GM12892 (cell line): ENCODE data around the gene MAGEF1. TPM values are rescaled to one million over a fixed set of nuclear protein-coding genes. Genes with fewer than 3 reads are reported as not detected.

Experiments used
- DNase-seq: peaks from one replicate; pipeline ENCODE4 v3.0.0; 2011; ENCODE audit not compliant: insufficient read length
- FAIRE-seq: peaks from 2 replicates; lab custom pipeline; 2011; peaks lifted over from hg19 to GRCh38; lab: Jason Lieb, UNC
- POLR2A ChIP-seq: IDR thresholded peaks from 2 replicates; pipeline ENCODE4 v1.6.1; 2011; ENCODE audit warnings: low read depth, low read length, control low read depth
- POLR2AphosphoS5 ChIP-seq: IDR thresholded peaks from 2 replicates; pipeline ENCODE4 v1.6.1; 2011; ENCODE audit warnings: low read depth, low read length, control low read depth
- TAF1 ChIP-seq: IDR thresholded peaks from 2 replicates; pipeline ENCODE4 v1.6.1; 2011; ENCODE audit warnings: low read depth, mild to moderate bottlenecking, control low read depth, low read length, borderline replicate concordance
- polyA plus RNA-seq: library from polyadenylated mRNA; unstranded; fragments of >200 nt; gene quantifications from one replicate; pipeline ENCODE4 v1.2.1, GENCODE V29; 2012; ENCODE audit warnings: missing spikeins, inconsistent platforms; ENCODE audit not compliant: missing spikeins

MAGEF1 gene, protein sequence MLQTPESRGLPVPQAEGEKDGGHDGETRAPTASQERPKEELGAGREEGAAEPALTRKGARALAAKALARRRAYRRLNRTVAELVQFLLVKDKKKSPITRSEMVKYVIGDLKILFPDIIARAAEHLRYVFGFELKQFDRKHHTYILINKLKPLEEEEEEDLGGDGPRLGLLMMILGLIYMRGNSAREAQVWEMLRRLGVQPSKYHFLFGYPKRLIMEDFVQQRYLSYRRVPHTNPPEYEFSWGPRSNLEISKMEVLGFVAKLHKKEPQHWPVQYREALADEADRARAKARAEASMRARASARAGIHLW
- polyA plus RNA-seq: 17.8 TPM

DNA sequence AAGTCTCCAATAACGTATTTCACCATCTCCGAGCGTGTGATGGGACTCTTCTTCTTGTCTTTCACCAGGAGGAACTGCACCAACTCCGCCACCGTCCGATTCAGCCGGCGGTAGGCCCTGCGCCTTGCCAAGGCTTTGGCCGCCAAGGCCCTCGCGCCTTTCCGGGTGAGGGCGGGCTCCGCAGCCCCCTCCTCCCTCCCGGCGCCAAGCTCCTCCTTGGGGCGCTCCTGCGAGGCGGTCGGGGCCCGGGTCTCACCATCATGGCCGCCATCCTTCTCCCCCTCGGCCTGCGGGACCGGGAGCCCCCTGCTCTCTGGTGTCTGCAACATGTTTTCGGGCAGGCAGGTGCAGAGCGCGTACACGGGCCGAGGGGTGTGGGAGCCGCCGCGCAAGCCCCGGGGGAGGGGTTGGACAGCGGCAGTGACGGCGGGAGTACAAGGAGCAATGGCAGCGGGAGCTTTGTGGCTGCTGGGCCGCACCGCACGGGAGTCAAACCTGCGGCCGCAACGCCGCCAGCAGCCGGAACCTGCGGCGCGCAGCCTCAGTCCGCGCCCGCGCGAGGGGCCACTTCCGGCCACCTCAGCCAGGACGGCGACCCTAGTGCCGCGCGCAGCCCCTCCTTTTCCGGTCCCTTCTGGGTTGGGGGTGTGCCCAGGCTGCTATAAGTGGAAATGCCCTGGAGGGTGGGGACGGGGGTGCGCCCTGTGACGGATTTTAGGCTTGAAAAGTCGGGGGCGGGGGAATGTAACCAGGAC lies at the start of gene MAGEF1:
TSS of gene MAGEF1 (minus strand) at position 572 of the 755 bp plus-strand sequence. CDS start at position 329, 243 bp downstream.
- DNase-seq: peak; percentile 71
- TF ChIP-seq POLR2AphosphoS5 (peak; percentile 31), TAF1 (no peak; the same call in 1 of the 2 replicates), POLR2A (peak; percentile 67; the same call in 1 of the 2 replicates)
- FAIRE-seq: peak; percentile 81

DNA sequence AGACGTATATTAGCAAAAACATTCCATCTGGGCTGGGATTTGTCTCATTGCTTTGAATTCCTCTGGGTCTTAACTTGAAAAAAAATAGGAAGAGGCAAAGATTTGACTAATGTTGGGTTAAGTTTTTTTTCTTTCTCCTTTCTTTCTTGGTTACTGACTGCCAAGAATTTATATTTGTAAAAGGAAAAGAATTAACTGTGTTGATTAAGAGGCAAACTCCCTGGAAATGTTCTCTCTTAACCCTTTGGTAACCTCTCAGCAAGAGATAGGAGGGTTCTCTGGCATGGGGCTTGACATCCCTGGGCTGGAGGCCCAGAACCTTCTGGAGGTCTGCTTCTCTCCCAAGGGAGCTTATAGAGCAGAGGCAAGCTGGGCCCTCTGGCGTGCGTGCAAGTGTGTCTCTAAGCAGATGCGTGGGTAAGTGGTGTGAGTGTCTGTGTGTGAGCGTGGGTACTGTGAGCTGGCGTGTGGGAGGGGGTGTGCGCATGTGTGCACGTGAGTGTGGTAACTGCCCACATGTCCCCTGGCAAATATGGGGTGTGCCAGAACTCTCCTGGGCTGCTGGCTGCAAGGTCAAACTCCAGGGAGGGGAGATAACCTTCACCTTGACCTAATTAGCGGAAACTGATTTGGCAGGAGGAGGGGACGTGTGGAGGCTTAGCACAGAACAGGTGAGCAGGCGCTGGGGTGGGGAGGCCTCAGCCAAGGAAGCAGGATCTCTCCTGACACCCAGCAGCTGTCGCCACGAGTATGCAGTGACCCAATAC lies 49.4 kb upstream of the MAGEF1 start:
- no peak for DNase-seq
- TF ChIP-seq POLR2AphosphoS5 (no peak), TAF1 (no peak), POLR2A (no peak)
- FAIRE-seq: no peak

DNA sequence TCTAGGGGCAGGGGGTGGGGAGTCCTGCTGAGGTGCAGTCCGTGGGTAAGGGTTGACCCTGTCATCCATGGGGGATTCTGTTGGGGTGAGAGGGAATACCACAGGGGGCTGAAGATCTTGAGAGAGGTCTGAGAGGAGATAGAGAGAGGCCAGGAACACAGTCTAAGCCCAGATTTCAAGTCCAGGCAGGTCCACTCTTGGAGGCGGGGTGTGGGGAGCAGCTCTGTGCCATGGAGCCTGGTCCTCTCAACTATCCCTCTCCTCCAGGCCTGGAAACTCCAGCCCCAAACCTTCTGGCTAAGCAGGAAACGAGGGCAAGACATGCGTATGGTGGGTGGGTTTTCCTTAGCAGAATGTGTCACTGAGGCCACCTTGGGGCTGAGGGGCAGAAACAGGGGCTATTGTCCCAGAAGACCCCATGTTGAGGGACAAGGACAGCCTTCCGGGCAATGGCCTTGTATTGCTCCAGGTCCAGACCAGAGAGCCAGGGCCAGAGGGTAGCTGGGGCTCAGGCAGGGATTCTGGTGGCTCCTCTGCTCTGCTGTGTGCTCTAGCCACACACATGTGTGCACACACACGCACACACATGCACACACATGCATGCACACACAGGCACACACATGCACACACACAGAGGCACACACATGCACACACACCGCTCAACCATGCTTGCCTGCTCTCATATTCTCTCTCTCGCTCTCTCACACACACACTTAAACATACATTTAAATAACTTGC lies 48.6 kb upstream of the MAGEF1 start:
- no peak for FAIRE-seq
- TF ChIP-seq TAF1 (no peak), POLR2AphosphoS5 (no peak), POLR2A (no peak)
- no peak for DNase-seq

DNA sequence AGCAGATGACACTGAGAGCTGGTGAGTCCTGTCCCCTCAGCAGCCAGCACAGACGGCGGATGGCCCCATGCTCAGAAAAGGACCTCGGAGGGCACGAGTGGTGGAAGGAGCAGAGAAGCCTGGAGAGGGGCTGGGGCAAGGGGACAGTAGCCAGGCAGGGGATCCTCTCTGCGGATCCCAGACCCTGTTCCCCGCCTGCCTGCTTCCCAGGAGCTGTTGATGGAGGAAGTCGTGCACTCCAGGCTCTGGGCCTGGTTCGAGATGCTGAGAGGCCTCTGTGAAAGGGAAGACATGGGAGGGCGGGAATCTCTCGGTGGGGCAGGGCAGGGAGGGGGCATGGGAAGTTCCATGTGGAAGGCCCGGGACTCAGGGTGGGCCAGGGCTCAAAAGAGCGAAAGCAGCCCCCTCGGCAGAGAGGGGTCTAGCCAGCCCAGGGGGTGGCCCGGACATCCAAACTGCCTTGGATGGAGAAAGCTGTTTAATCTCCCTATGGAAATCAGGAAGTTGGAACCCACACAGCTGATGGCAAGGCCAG lies 47.9 kb upstream of the MAGEF1 start:
- no peak for DNase-seq
- TF ChIP-seq POLR2AphosphoS5: no peak
- TF ChIP-seq POLR2A: no peak
- TF ChIP-seq TAF1: no peak
- no peak for FAIRE-seq

DNA sequence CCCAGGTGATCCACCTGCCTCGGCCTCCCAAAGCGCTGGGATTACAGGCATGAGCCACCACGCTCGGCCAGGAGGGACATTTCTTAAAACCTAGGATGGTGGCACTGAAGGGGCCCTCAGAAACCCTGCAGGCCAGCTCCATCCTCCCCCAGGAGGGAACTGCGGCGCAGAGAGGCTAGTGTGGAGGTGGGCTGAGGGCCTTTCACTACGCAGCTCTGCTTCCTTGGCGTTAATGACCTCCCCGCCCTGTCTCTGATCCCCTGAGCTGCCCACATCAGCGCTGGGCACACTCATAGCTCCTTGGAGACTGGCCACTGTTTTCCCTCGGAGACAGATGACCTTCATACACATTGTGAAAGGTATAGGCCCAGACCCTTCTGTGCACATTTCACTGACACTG lies 46.2 kb upstream of the MAGEF1 start:
- DNase-seq: no peak
- FAIRE-seq: no peak
- TF ChIP-seq TAF1 (no peak), POLR2AphosphoS5 (no peak), POLR2A (no peak)

DNA sequence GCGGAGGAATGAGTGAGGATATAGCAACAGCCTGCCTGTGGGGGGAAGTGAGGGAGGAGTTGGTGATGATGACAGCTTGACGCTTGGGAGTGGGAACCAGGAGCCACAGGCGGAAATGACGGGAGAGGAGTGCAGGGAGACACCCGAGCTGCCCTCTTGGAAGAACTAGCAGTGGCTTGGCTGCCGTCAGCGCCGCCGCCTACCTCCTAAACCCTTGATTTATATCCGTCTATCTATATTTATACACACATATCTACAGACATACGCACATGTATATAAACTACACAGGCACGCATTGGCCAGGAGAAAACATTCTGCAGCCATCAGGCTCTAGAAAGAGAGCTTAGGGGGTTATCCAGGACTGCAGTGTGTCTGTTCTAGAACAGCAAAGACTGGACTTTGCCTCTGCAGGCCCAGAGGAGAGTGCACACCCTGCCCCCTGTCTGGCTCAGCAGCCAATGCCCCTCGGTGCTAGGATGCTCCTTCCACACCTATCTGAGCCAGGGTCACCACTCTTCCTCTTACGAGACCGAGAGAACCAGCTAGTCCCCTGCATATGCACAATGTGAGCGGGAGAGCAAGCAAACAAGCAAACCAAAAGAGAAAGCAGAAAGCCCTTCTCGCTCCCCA lies 45.3 kb upstream of the MAGEF1 start:
- FAIRE-seq: no peak
- no peak for TF ChIP-seq TAF1
- no peak for TF ChIP-seq POLR2A
- no peak for TF ChIP-seq POLR2AphosphoS5
- DNase-seq: no peak

DNA sequence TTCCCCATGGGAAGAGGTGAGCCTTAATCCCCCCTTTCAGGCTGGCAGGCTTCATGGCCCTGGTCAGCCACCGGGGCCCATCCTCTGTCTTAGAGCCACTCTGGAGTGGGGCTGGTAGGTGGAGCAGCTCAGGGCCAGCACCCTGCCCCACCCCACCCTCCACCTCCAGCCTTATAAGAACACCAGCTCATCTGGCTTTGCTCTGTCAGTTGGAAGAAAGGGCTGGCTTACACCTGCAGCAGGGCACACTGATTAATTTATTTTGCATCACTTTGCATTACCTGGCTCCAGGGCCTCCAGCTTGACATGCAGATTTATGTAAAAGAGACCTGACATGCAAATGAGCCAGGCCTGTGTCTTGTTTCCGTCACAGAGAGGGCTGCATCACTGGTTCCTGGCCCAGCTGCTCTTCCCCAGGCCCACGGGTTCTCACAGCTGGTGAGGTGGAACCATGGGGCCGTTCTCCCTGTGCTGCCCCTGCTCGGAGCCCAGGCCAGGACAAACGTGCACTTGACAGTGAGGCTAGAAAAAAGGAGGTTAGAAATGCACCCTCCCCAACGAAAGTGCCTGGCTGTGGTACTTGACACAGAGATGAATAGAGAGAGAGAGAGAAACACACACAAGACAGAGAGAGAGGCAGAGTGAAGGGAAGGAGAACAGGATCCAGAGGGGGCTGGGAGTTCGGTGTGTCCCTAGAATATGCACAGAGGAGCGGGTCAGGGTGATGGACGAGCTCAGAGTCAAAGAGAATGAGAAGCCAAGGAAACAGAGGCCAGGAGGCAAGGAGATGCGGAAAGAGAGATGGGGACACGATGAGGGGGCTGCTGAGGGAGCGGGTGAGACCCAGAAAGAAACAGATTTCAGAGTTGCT lies 44.5 kb upstream of the MAGEF1 start:
- DNase-seq (no peak), FAIRE-seq (no peak)
- no peak for TF ChIP-seq TAF1

DNA sequence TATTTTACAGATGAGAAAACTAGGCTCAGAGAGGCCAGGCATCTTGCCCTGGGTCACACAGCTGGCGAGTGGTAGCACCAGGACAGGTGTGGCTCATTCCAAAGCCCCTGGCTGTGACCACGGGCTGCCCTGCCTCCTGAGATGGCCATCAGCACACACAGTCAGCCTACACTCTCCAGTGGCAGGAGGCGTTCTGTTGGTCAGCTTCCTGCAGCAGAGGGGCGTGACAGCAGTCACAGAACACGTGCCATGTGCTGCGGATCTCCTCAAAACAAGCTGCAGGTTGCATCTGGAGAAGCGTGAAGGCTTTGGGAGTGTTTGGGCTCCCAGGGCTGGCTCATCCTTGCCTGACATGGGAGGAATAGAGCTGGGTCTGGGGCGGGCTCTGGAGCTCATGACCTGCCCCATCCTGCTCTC lies 43.5 kb upstream of the MAGEF1 start:
- no peak for FAIRE-seq
- no peak for DNase-seq
- TF ChIP-seq POLR2A (no peak), TAF1 (no peak), POLR2AphosphoS5 (no peak)

DNA sequence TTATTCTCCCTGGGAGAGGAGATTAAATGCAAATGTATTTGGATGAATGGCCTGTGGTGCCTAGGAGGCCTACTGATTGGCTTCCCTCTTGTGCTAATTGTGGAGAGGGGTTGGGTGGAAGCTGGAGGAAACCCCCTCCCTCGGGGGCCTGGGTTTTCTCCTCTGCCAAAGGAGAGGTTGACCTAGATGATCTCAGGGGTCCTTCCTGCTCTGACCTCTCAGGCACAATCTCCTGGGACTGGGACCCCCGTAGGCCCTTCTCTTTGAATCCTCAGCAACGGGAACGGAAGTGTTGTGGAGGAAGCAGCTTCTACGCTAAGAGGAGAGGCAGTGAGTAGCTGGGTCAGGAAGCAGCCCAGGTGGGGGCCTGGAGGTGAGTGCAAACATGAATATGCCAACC lies 40.5 kb upstream of the MAGEF1 start:
- no peak for DNase-seq
- FAIRE-seq: no peak
- TF ChIP-seq POLR2AphosphoS5 (no peak), POLR2A (no peak), TAF1 (no peak)
